ENCODE data around the gene PLEKHG4B.

PLEKHG4B gene

DNA sequence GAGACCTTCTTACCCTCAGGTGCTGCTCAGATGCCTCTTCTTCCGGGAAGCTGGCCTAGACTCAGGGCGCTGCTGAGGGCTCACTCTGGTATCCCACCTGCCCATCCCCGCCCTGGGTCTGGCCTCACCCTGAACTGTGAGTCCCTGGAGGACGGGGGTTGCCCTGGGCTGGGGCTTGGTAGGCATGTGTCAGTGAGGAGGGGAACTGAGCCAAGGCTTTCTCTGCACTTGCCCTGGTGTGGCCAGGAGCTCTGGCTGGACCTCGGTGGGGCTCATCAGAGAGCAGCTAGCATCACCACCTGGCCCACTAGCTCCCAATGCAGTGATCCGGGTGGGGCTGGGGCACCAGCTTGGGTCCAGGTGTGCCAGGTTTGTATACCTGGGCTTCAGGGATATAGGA, 15.6 kb downstream of the PLEKHG4B start:
- no peak for DNase-seq (ENCODE audit: low spot score in 2 of 2)
- Mint-ChIP-seq H3K4me3 (no peak overlapping the region), H3K27me3 (peaks cover 47% of the 10 kb centered on the region), H3K27ac (ENCODE audit: low read depth) (no peak overlapping the region), H3K9me3 (peaks cover 6% of the 10 kb centered on the region), H3K4me1 (no peaks in the 10 kb centered on the region), H3K36me3 (ENCODE audit: insufficient read depth) (no peaks in the 10 kb centered on the region)
- no peak for ATAC-seq (replicated peaks; ENCODE audit: extremely low read depth, poor library complexity, severe bottlenecking)

DNA sequence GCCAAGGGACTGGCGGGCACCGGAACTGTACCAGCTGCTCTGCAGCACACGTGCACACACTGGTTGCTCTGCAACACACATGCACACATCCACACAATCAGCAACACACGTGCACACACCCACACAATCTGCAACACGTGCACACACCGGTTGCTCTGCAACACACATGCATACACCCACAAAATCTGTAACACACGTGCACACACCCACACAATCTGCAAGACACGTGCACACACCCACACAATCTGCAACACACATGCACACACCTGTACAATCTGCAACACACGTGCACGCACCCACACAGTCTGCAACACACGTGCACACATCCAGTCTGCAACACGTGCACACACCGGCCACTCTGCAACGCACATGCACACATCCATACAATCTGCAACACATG, 17.9 kb downstream of the PLEKHG4B start:
- DNase-seq (ENCODE audit: low spot score in 2 of 2) (no peak), ATAC-seq (replicated peaks; ENCODE audit: extremely low read depth, poor library complexity, severe bottlenecking) (no peak)
- Mint-ChIP-seq H3K4me1 (no peaks in the 10 kb centered on the region), H3K9me3 (peaks cover 6% of the 10 kb centered on the region), H3K27me3 (peaks cover 34% of the 10 kb centered on the region), H3K4me3 (no peak overlapping the region), H3K36me3 (ENCODE audit: insufficient read depth) (no peaks in the 10 kb centered on the region), H3K27ac (ENCODE audit: low read depth) (no peak overlapping the region)

DNA sequence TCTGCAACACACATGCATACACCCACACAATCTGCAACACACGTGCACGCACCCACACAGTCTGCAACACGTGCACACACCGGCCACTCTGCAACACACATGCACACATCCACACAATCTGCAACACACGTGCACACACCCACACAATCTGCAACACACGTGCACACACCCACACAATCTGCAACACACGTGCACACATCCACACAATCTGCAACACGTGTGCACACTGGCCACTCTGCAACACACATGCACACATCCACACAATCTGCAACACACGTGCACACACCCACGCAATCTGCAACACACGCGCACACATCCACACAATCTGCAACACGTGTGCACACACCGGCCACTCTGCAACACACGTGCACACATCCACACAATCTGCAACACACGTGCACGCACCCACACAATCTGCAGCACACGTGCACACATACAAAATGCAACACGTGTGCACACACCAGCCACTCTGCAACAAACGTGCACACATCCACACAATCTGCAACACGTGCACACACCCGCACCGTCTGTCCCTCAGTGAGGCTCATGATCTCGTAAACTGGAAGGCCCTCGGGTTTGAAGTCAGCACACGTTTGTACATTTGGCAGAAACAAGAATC, 18.4 kb downstream of the PLEKHG4B start:
- ATAC-seq (replicated peaks; ENCODE audit: extremely low read depth, poor library complexity, severe bottlenecking) (no peak), DNase-seq (ENCODE audit: low spot score in 2 of 2) (no peak)
- H3K27me3 Mint-ChIP-seq, result peaks cover 35% of the 10 kb centered on the region
- H3K9me3 Mint-ChIP-seq, result peaks cover 6% of the 10 kb centered on the region
- H3K36me3 Mint-ChIP-seq (ENCODE audit: insufficient read depth), result no peaks in the 10 kb centered on the region
- H3K4me1 Mint-ChIP-seq, result no peaks in the 10 kb centered on the region
- no peak overlapping the region for H3K4me3 Mint-ChIP-seq
- no peak overlapping the region for H3K27ac Mint-ChIP-seq (ENCODE audit: low read depth)

DNA sequence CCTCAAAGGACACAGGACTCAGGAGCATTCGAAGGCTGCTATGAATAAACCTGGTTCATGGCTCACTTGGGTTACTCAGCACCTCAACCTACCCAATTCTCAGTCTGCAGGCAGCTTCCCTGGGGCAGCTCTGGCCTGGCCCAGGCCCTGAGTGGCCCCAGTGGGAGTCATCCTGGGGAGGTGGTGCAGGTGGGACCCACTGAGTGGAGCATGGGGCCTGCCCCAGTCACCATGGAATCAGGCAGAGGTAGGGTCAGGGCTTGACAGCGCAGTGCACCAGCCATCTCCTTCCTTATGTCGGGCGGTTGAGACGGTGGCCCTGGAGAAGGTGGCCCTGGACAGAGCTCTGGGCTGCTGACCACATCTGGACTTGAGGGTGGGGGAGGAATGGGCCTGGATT, 19.2 kb downstream of the PLEKHG4B start:
- no peak for DNase-seq (ENCODE audit: low spot score in 2 of 2)
- Mint-ChIP-seq H3K9me3 (peaks cover 6% of the 10 kb centered on the region), H3K4me3 (no peak overlapping the region), H3K27me3 (peaks cover 42% of the 10 kb centered on the region), H3K4me1 (no peaks in the 10 kb centered on the region), H3K36me3 (ENCODE audit: insufficient read depth) (peaks cover 2% of the 10 kb centered on the region), H3K27ac (ENCODE audit: low read depth) (no peak overlapping the region)
- ATAC-seq (replicated peaks; ENCODE audit: extremely low read depth, poor library complexity, severe bottlenecking), result no peak

DNA sequence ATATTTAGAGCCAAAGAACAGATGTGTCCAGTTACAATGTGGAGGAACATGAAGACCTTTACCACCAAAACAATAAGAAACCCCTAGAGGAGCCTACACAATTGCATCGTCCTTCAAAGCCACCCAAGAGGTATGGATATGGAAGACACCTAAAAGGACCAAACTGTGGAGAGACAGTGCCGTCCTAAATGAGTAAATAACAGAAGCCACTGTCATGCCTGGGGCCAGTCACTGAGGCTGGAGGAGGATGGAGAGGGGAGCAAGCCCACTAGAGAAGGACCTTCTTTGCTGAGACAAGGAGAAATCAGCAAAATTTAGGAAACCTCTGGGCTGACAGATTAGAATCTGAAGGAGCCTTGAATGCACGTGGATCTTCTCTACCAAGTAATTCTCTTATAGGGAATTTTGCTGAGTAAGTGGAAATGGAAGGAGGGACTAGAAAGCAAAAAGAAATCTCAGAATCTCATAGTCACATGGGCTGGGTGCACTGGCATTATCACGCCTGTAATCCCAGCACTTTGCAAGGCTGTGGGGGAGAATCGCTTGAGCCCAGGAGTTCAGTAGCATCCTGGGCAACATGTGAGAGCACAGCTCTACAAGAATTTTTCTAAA, 27.6 kb downstream of the PLEKHG4B start:
- H3K36me3 Mint-ChIP-seq (ENCODE audit: insufficient read depth), result peaks cover 2% of the 10 kb centered on the region
- H3K27me3 Mint-ChIP-seq, result peaks cover 72% of the 10 kb centered on the region
- H3K4me1 Mint-ChIP-seq, result no peaks in the 10 kb centered on the region
- DNase-seq (ENCODE audit: low spot score in 2 of 2), result no peak
- H3K9me3 Mint-ChIP-seq, result peaks cover 6% of the 10 kb centered on the region
- no peak for ATAC-seq (replicated peaks; ENCODE audit: extremely low read depth, poor library complexity, severe bottlenecking)
- H3K4me3 Mint-ChIP-seq, result no peak overlapping the region
- H3K27ac Mint-ChIP-seq (ENCODE audit: low read depth), result no peak overlapping the region

DNA sequence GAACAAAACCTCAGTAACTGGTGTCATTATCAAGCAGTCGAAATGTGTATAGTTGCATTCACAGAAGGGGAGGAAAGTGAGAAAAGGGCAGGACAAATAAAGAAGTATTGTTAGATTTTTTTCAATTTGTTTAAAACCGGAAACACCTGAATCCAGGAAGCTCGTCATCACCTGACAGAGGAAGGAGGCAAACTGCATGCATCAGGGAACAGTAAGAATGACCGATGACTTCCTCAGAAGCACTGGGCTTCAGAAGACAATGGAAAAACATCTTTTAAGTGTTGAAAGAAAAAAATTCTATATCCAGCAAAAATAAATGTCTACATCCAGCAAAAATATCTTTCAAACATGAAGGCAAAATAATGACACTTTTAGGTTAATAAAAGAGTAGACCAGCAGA, 29.5 kb downstream of the PLEKHG4B start:
- ATAC-seq (replicated peaks; ENCODE audit: extremely low read depth, poor library complexity, severe bottlenecking), result no peak
- no peaks in the 10 kb centered on the region for H3K36me3 Mint-ChIP-seq (ENCODE audit: insufficient read depth)
- no peak overlapping the region for H3K27ac Mint-ChIP-seq (ENCODE audit: low read depth)
- peaks cover 71% of the 10 kb centered on the region for H3K27me3 Mint-ChIP-seq
- H3K4me3 Mint-ChIP-seq, result no peak overlapping the region
- DNase-seq (ENCODE audit: low spot score in 2 of 2), result no peak
- H3K4me1 Mint-ChIP-seq, result no peaks in the 10 kb centered on the region
- peaks cover 13% of the 10 kb centered on the region for H3K9me3 Mint-ChIP-seq

DNA sequence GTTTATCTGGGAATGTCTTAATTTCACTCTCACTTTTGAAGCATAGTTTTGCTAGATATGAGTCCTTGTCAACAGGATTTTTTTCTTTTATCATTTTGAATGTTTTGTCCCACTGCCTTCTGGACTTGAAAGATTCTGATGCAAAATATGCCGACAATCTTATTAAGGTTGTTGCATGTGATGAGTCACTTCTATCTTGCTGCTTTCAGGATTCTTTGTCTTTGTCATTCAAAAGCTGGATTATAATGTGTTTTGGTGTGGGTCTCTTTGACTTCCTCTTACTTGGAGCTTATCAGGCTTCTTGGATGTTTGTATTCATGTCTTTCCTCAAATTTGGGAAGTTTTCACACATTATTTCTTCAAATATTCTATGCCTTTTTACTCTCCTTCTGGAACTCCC, 33.8 kb downstream of the PLEKHG4B start:
- H3K27me3 Mint-ChIP-seq, result peaks cover 75% of the 10 kb centered on the region
- H3K36me3 Mint-ChIP-seq (ENCODE audit: insufficient read depth), result peaks cover 1% of the 10 kb centered on the region
- ATAC-seq (replicated peaks; ENCODE audit: extremely low read depth, poor library complexity, severe bottlenecking) (no peak), DNase-seq (ENCODE audit: low spot score in 2 of 2) (no peak)
- H3K4me3 Mint-ChIP-seq, result no peak overlapping the region
- H3K27ac Mint-ChIP-seq (ENCODE audit: low read depth), result no peak overlapping the region
- H3K4me1 Mint-ChIP-seq, result no peaks in the 10 kb centered on the region
- peaks cover 17% of the 10 kb centered on the region for H3K9me3 Mint-ChIP-seq

DNA sequence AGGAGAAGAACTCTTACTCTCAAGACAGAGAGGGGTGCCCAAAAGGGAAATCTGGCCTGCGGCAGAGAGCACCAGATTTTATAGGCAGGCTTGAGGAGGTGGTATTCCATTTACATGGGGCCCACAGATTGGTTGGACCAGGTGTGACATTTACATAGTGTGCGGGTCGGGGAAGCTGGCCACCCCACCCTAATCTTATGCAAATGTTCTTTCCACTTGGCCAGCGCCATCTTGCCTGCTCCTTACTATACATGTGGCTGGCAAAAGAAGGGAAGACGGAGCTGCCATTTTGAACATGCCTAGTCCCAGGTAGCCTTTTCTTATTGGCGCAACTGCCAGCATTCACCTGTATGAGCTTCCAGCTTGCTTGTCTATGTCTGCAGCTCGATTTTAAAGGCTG, 34.8 kb downstream of the PLEKHG4B start:
- H3K36me3 Mint-ChIP-seq (ENCODE audit: insufficient read depth), result peaks cover 1% of the 10 kb centered on the region
- DNase-seq (ENCODE audit: low spot score in 2 of 2) (no peak), ATAC-seq (replicated peaks; ENCODE audit: extremely low read depth, poor library complexity, severe bottlenecking) (no peak)
- H3K27ac Mint-ChIP-seq (ENCODE audit: low read depth), result no peak overlapping the region
- H3K27me3 Mint-ChIP-seq, result peaks cover 84% of the 10 kb centered on the region
- no peak overlapping the region for H3K4me3 Mint-ChIP-seq
- no peaks in the 10 kb centered on the region for H3K4me1 Mint-ChIP-seq
- peaks cover 11% of the 10 kb centered on the region for H3K9me3 Mint-ChIP-seq

DNA sequence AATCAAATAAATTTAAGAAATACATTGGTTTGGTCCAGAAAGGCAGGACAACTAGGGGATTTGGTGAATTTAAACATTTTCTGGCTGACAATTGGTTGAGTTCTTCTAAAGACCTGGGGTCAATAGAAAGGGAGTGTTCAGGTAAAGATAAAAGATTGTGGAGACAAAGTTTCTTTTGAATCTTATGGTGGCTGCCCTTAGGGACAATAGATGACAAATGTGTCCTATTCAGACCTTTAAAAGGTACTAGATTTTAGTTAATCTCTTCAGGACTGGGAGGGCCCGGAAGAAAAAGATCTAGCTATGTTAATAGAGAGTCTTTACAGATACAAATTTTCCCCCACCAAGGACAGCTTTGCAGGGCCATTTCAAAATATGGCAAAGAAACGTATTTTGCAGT, 35.9 kb downstream of the PLEKHG4B start:
- DNase-seq (ENCODE audit: low spot score in 2 of 2), result no peak
- H3K4me3 Mint-ChIP-seq, result no peak overlapping the region
- peaks cover 1% of the 10 kb centered on the region for H3K36me3 Mint-ChIP-seq (ENCODE audit: insufficient read depth)
- peaks cover 11% of the 10 kb centered on the region for H3K9me3 Mint-ChIP-seq
- H3K27me3 Mint-ChIP-seq, result peaks cover 90% of the 10 kb centered on the region
- H3K4me1 Mint-ChIP-seq, result no peaks in the 10 kb centered on the region
- no peak overlapping the region for H3K27ac Mint-ChIP-seq (ENCODE audit: low read depth)
- ATAC-seq (replicated peaks; ENCODE audit: extremely low read depth, poor library complexity, severe bottlenecking), result no peak

DNA sequence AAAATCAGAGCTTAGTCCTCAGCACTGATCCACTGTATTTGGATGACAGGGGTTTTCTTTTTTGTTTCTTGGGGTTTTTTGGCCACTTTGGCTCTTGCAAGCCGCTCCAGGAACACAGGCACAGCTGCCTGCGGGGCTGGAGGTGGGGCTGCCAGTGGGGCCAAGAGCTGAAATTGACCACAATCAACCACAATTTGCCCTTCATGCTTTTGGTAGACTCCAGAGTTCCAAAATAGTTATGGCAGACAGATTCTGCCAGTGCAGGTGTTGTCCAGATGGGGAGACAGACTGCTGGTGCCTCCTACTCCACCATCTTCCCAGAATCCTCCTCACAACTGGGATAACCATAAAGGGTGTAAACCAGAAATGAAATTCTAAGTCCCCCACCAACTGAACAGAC, 36.5 kb downstream of the PLEKHG4B start:
- no peak overlapping the region for H3K4me3 Mint-ChIP-seq
- no peak overlapping the region for H3K27ac Mint-ChIP-seq (ENCODE audit: low read depth)
- H3K27me3 Mint-ChIP-seq, result peaks cover 90% of the 10 kb centered on the region
- H3K9me3 Mint-ChIP-seq, result peaks cover 11% of the 10 kb centered on the region
- no peaks in the 10 kb centered on the region for H3K4me1 Mint-ChIP-seq
- DNase-seq (ENCODE audit: low spot score in 2 of 2), result no peak
- peaks cover 1% of the 10 kb centered on the region for H3K36me3 Mint-ChIP-seq (ENCODE audit: insufficient read depth)
- no peak for ATAC-seq (replicated peaks; ENCODE audit: extremely low read depth, poor library complexity, severe bottlenecking)

DNA sequence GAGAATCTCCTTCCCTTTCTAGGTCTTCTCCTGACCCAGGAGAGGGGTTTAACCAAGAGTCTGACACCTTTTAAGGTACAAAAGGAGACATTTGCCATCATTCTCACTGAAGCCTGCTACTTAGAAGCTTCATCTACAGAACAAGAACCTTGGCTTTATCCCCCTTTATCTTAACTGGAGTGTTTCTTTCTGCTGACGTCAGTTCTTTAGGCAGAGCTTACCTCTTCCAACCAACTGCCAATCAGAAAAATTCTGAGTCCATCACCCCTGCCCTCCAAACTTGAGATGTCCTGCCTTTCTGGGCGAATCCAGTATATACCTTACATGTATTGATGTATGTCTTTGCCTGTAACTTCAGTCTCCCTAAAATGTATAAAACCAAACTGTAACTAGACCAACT, 37.2 kb downstream of the PLEKHG4B start:
- Mint-ChIP-seq H3K9me3 (peaks cover 11% of the 10 kb centered on the region), H3K27ac (ENCODE audit: low read depth) (no peak overlapping the region), H3K27me3 (peaks cover 84% of the 10 kb centered on the region), H3K4me1 (no peaks in the 10 kb centered on the region), H3K36me3 (ENCODE audit: insufficient read depth) (peaks cover 1% of the 10 kb centered on the region), H3K4me3 (no peak overlapping the region)
- no peak for ATAC-seq (replicated peaks; ENCODE audit: extremely low read depth, poor library complexity, severe bottlenecking)
- no peak for DNase-seq (ENCODE audit: low spot score in 2 of 2)

DNA sequence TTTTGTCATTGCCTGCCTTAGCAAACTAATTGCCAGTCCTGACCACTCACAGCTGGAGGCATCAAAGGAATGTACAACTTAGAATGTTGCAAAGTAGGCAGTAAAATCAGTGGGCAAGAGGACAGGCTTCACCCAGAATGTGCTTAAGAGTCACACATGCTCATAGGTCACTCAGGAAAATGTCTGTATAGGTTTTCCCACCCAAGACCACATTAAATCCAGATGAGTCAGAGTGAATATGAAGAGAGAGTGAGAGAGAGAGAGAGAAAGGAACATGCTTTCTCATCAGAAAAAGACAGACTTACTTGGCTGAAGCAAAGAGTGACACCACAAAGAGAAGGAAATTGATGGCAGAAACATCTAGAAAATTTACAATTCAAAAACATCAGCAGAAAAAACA, 37.9 kb downstream of the PLEKHG4B start:
- Mint-ChIP-seq H3K27me3 (peaks cover 77% of the 10 kb centered on the region), H3K4me1 (no peaks in the 10 kb centered on the region), H3K27ac (ENCODE audit: low read depth) (no peak overlapping the region), H3K36me3 (ENCODE audit: insufficient read depth) (peaks cover 1% of the 10 kb centered on the region), H3K9me3 (peaks cover 11% of the 10 kb centered on the region), H3K4me3 (no peak overlapping the region)
- no peak for ATAC-seq (replicated peaks; ENCODE audit: extremely low read depth, poor library complexity, severe bottlenecking)
- no peak for DNase-seq (ENCODE audit: low spot score in 2 of 2)

DNA sequence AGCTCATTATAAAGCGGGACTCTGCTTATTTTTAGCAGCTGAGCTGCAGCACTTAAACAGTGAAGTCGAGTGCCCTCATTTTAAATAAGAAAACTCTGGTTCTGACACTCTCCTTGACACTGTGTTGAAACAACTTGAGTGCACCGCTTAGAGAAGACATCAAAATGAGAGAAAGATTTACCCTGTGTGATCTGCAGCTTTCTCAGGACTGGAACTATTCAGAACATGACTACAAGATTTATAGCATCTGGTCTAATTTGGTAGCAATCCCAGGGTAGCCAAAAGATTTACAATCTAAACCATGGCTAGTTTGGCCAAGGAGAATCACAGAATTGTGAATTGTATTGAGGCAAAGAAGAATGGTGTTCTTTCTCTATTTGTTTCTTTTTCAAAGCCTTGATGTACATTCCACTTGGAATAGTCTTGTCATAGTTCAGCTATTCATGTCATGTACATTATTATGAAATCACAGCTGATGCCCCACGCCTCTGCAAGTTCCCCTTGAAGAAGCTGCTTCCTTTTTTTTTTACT, 38.7 kb downstream of the PLEKHG4B start:
- Mint-ChIP-seq H3K27me3 (peaks cover 72% of the 10 kb centered on the region), H3K4me1 (no peaks in the 10 kb centered on the region), H3K27ac (ENCODE audit: low read depth) (no peak overlapping the region), H3K36me3 (ENCODE audit: insufficient read depth) (peaks cover 1% of the 10 kb centered on the region), H3K9me3 (peaks cover 11% of the 10 kb centered on the region), H3K4me3 (no peak overlapping the region)
- no peak for ATAC-seq (replicated peaks; ENCODE audit: extremely low read depth, poor library complexity, severe bottlenecking)
- DNase-seq (ENCODE audit: low spot score in 2 of 2), result no peak
